Stimulated activated CD4-positive, alpha-beta T cell treated with anti-CD3 and anti-CD28 coated beads, Interleukin-2, amount 100 ng/mL, for 4 hours (primary cell): ENCODE data around the gene NHLRC2.
"Not testable (repeated sequence)": the region's sequence is repeated elsewhere in the genome, so short reads cannot be mapped to it uniquely, and the experiment has no call there.

Experiments
- DNase-seq: peaks from one replicate; pipeline ENCODE4 v3.0.0-alpha.2; 2020; ENCODE audit warnings: low read depth

The NHLRC2 gene

GRCh38 chr10:113941140-113941539, 86.7 kb downstream of the NHLRC2 start:
- DNase-seq: no peak

- DNase-seq: not testable (repeated sequence)
These were observed 88.7 kb downstream of the NHLRC2 start for GRCh38 chr10:113943196-113943595.

- DNase-seq: no peak
These were observed 90.7 kb downstream of the NHLRC2 start for GRCh38 chr10:113945075-113945686.

DNA sequence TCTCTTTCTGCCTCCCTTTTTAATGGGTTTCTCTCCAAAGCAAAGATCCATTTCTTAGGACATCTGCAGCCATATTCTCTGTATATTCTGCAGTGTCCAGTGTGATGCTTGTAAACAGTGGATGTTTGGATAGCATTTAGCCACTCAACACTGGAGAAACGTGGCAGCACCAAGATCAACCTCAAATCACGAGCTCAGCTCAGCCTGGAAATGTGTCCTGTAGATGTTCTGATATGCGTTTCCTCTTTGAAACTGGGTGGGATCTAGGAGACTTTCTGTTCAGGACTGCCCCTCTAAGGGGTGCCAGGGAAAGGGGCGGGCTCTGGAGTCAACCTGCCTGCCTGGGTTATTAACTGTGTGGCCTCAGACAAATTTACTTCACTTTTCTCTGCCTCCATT, 91.2 kb downstream of the NHLRC2 start:
- DNase-seq: no peak

DNA sequence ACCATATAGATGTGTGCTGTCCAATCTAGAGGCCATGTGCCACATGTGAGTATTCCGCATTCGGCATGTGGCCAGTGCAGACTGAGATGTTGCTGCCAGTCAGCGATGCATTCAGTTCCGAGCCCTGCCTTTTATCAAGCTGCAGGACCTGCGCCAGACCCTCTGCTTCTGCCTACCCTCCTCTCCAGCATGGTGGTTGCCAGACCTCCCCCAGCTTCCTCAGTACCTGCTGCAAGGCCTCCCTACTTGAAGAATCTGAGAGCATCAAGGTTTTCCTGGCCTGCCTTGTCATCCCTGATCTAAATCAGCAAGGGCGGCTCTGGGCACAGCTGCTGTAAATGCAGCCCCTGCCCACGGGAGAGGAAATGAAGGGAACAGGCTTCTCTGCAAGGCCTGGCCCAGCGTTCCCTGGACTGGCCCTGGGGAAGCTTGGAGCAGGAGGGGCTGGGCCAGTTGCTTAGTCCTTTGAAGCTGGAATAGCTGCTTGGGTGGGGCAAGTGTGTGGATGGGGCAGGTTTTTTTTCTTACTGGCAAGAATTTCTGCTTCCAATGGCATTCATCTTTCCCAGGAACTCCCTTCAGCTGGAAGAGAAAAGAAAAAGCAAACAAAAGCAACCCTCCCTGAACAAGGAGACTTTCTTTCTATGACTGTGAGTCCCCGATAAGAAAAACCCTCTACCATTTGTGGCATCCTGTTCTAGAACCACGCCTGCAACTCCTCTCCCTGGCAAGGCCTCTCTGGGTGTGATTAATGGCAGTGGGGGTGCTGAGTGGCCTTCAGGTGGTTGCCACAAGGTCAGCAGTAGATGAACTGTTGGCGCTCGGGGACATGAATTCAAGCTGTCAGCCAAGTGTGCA, 93.0 kb downstream of the NHLRC2 start:
- no peak for DNase-seq

DNA sequence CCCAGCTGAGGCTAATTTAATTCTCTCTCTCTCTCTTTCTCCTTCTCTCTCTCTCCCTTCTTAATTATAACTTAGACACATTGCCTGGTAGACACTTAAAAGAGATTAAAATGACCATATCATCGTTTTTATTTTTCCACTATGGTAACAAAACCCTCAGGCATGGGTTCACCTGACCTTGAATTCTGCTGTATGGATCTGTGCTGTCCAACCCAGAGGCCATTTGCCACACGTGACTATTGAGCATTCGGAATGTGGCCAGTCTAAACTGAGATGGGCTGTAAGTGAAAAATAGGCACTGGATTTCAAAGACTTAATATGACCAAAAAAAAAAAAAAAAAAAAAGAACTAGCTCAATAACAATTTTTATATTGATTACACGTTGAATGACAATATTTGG, 93.6 kb downstream of the NHLRC2 start:
- no peak for DNase-seq

DNA sequence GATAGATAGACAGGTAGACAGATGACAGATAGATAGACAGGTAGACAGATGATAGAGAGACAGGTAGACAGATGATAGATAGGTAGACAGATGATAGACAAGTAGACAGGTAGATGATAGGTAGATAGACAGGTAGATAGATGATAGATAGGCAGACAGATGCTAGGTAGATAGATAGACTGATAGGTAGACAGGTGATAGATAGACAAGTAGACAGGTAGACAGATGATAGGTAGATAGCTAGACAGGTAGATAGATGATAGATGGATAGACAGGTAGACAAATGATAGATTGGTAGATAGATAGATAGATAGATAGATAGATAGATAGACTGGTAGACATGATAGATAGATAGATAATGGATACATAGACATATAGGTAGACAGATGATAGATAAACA, 95.8 kb downstream of the NHLRC2 start:
- DNase-seq: no peak

- no peak for DNase-seq
These were observed 99.2 kb downstream of the NHLRC2 start for GRCh38 chr10:113953505-113954272.

GRCh38 chr10:113954409-113954808, 99.9 kb downstream of the NHLRC2 start:
- no peak for DNase-seq

DNA sequence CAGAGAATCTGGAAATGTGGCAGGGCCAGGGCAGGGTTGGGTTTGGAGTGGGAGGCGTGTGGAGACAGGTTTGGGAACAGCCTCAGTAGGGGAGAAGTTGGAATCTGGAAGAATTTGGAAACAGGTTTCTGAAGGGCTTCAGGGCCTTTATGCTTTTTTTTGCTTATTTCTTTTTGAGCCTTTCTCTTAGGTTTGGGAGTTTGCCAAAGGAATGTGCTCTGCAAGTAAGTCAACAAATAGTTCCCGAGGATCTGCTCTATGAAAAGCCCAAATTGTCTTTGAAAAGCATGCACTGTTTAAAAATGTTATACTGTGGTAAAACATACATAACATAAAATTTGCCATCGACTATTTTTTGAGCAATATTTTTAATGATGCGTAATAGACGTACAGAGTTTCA, 102.6 kb downstream of the NHLRC2 start:
- no peak for DNase-seq

DNA sequence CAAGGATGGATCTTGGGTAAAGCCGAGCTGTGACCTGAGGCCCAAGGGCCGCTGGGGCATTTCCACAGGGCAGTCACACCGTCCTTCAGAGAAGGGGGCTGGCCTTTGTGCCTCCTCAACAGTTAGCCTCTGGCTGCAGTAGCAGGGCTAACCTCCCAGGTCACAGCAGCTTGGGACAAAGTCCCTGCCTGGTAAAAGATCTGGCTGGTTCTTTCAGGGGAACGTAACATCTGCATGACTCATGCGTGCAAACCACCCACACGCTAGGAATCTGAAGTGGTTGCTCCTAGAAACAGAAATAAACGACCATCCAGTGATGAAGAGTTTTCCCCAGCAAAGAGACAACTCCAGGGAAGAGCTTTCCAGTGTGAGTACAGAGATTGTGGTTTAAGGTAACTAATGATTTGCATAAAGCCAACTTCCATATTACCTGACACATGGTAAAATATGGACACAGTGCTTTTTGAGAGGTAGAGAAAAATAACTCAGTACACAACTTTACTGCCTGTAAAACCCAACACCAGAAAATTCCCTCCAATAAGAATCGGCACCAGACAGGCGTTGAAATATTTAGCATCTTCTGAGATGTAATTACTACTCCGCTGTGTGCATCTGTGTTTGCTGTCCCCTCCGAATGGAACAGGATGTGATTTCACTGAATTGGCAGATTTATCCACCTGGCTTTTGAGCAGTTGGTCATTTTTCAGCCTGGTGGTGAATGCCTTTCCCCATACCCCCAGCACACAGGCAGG, 104.3 kb downstream of the NHLRC2 start:
- no peak for DNase-seq

DNA sequence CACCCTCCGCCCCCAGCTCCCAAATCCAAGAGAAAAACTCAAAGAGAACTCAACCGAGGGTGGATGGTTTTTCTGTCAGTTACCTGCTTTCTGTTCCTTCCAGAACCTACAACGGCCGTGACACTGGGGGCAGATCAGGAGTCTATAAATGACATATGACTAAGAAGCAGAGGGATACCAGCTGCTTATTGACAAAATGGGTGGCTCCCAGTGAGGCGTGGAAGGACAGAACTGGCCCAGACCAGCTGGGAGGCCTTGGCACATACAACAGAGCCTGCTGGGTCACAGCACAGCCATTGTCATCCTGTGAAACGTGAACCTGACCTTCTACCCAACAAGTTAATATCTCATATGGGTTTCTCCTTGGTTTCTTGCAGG, 104.9 kb downstream of the NHLRC2 start:
- no peak for DNase-seq

DNA sequence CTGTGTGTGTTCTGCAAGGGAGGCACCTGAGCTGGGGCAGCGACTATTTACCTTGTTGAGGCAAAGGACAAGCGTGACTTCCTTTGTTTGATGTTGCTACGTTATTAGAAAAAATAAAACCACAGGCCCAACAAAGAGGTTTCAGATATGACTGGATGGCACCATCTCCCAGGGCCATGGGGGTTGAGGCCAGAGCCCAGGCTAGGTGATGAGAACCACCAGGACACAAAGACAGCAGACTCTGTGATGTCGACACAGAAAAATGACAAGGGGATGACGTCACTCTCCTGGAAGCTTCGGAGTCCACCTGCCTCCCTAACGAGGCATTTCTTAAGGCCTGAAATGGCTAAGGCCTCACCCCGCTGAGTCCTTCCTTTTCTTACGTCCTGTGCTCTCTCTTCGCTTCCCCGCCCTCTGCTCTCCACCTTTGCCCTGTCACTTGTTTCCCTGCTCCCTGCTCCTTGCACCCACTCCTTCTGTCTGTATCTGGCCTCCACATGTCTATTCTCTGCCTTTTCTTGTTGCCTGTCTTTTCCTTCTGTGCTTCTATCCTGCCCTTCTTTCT, 106.2 kb downstream of the NHLRC2 start:
- DNase-seq: no peak

DNA sequence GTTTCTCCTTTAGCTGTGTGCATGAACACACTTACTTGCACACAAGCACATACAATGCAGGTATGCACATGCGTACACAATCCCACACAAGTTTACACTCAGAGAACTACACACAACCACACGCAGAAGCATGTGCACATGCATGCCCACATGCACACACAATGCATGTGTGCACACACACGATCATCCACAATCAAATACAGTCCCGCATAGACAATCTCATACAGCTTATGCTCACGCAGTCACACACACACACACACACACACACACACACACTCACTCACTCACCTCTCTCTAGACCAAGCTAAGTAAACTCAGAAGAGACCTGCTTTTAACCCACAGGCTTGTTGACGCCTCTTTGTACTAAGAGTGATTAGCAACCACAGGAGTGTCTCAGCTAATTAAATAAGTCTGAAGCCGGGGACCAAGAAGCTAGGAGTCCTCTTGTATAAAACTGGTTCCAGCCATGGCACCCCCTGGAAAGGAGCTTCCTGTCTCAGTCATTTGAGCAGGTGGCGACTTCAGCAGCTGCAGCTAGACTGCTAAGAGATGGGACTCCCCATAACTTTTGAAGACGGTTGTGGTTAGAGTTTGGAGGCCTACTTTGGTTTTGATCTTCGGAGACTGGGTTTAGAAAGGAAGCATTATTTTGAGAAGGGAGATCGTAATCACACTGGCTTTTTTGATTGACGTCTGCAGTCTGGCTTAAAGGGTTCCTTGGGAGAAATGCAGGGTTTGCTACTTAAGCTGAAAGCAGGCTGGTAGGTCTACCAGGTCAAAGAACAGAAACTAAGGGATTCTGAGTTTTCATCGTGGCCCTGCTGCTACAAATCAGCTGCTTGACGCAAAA, 106.9 kb downstream of the NHLRC2 start:
- peak; percentile 21 for DNase-seq

DNA sequence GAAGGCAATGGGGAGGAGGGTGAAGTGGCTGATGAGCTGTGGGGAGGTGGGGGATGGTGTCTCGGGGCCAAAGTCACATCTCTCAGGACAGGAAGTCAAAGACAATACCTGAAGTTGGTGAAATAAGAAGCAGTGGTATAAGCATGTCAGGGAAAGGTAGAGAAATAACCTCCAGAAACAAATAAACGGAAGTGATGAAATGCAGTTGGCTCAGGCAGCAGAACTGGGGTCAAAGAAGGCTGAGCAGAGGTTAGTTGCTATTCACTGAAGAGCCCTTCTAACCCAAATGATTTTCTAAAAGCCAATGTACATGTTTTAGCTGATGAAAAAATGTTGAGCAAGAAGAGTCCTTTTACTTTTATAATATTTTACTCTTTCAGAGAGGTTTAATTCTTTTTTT, 110.6 kb downstream of the NHLRC2 start:
- DNase-seq: no peak

DNA sequence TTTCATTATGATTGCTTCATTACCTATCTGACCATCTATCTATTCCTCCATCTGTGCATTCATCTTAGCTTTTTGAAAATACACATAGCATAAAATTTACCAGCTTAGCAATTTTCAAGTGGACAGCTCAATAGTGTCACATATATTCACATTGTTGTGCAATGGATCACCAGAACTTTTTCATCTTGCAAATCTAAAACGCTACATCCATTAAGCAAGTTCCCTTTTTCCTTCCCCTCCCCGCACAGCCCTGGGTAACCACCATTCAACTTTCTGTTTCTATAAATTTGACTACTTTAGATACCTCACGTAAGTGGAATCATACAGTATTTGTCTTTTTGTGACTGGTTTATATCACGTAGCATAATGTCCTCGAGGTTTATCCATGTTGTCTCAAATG, 111.2 kb downstream of the NHLRC2 start:
- DNase-seq: no peak
